Cardiac fibroblast (primary cell): ENCODE results near the gene CCNJ.
A peak's percentile ranks its signal among the peaks of the same experiment; 100 is the strongest.

ENCODE experiments used
- DNase-seq, 2 donors: peaks; one replicate each; pipeline versions ENCODE4 v3.0.0 to v3.0.0-alpha.2; 2010; ENCODE audit warnings: low read depth in 2 of 2
- H3K4me3 ChIP-seq, 2 donors: replicated peaks in 1 of 2; 1 replicate in 1 of 2; 2 replicates in 1 of 2; pipeline ENCODE4 v1.5.1; 2011; ENCODE audit warnings: low read depth in 2 of 2, low read length in 2 of 2, mild to moderate bottlenecking in 2 of 2, moderate library complexity in 1 of 2
- TF ChIP-seq, protein P1 (sequence below): IDR thresholded peaks from one replicate; pipeline ENCODE4 v1.5.1; 2011; ENCODE audit warnings: low read depth, mild to moderate bottlenecking, low read length, inconsistent platforms

CCNJ gene

DNA sequence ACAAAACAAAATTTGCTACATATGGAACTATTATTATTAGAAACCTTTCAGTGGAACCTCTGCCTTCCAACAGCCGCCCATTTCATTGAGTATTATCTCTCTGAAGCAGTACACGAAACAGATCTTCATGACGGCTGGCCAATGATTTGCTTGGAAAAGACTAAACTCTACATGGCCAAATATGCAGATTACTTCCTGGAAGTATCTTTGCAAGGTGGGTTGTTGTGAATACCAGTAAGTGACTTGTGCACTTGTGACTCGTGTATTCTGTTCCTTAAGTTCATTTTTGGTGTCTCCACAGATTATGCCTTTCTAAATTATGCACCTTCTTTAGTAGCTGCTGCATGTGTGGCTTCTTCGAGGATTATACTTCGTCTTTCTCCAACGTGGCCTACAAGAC is 13.4 kb downstream of the CCNJ start:
- TF ChIP-seq, protein P1, sequence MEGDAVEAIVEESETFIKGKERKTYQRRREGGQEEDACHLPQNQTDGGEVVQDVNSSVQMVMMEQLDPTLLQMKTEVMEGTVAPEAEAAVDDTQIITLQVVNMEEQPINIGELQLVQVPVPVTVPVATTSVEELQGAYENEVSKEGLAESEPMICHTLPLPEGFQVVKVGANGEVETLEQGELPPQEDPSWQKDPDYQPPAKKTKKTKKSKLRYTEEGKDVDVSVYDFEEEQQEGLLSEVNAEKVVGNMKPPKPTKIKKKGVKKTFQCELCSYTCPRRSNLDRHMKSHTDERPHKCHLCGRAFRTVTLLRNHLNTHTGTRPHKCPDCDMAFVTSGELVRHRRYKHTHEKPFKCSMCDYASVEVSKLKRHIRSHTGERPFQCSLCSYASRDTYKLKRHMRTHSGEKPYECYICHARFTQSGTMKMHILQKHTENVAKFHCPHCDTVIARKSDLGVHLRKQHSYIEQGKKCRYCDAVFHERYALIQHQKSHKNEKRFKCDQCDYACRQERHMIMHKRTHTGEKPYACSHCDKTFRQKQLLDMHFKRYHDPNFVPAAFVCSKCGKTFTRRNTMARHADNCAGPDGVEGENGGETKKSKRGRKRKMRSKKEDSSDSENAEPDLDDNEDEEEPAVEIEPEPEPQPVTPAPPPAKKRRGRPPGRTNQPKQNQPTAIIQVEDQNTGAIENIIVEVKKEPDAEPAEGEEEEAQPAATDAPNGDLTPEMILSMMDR = no peak
- DNase-seq = no peak

DNA sequence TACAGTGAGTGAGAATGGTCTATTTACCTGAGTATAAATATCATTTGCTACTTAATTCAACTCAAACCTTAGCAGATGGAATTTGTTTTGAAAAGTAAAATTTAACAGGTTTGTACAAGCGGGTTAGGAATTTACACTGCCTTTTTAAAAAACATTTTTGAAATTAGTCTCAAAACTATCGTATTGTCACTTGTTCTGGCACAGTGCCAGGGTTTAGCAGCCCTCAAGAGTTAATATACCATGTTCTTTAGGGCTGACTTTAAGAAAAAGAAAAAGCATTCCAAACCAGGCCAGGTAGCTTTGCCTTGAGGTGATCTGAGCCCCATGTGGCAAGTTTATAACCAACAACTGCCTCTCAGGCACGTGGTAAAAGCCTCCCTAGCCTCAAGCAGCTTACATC is 17.8 kb downstream of the CCNJ start:
- TF ChIP-seq, protein P1 = no peak
- no peak overlapping the region for H3K4me3 ChIP-seq
- no peak for DNase-seq

More for the DNA sequence above, 13.4 kb downstream of the CCNJ start:
- no peak overlapping the region for H3K4me3 ChIP-seq

DNA sequence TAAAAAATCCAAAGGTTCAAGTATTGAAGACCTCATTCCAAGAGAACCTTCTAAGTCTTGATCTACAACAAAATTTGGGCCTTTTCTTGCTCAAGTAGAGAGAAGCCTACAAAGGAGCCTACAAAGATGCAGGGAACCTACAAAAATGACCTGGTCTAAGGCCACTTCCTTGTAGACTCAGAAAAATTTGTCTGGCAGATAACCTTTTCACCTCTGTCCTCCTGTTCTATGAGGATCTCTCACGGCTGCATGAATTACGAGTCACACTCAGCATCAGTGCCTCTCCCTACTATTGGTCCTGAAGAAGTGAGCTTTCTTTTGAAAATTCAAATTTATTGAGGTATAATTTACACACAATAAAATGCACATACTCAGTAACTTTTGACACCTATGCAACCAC is 29.3 kb downstream of the CCNJ start:
- no peak overlapping the region for H3K4me3 ChIP-seq
- peak; percentile 2 to 13 for DNase-seq
- TF ChIP-seq, protein P1 = no peak

DNA sequence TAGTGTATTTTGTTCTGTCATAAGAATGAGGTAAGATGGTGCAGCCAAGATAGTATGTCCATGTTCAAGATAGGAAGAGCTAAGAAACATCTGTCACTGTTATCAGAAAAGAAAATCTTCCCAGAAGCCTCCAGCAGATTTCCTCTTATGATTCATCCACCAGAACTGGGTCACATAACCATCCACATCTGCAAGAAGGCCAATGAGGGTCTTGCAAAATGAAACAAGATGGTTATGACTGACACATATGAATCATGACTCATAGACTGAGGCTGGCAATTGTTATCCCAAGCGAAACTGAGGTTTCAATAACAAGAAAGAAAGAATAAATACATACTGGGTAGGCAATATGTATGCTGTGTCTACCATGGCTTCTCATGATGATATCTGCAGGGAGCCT is 30.3 kb downstream of the CCNJ start:
- peak; percentile 37 to 70 for DNase-seq

DNA sequence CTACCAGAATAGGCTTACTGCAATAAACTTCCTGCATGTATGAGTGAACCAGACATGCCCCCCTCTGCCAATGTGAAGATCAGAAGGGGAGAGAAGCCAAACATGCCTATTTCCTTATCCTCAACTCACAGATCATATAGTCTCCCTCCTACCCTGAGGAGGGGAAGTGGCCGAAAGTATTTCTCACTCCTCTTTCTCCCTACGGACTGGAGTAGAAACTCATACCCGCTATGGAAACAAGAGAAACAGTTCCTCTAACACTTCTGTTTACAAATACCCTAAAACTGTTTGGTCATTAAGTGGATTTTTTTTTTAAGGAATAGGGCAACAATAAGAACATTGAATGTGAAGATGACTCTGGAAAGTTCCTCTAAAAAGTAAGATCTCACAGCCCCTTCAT is 31.4 kb downstream of the CCNJ start:
- H3K4me3 ChIP-seq = no peak overlapping the region
- no peak for DNase-seq
- TF ChIP-seq, protein P1 = no peak

More for the DNA sequence above, 30.3 kb downstream of the CCNJ start:
- TF ChIP-seq, protein P1 = no peak
- H3K4me3 ChIP-seq = no peak overlapping the region

DNA sequence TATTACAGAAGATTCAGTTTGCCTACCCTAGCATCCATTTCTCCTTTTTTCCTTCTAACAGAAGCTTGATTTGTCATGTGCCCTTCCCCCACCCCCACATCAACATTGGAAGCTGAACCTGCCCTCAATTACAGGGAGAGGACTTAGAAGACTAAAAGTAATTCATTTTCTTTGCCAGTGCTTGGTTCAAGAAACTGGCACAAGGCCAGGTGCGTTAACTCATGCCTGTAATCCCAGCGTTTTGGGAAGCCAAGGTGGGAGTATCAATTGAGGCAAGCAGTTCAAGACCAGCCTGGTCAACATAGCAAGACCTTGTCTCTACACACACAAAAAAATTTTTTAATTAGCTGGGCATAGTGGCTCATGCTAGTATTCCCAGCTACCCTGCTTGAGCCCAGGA is 32.6 kb downstream of the CCNJ start:
- TF ChIP-seq, protein P1 = no peak
- H3K4me3 ChIP-seq = no peak overlapping the region
- no peak for DNase-seq

DNA sequence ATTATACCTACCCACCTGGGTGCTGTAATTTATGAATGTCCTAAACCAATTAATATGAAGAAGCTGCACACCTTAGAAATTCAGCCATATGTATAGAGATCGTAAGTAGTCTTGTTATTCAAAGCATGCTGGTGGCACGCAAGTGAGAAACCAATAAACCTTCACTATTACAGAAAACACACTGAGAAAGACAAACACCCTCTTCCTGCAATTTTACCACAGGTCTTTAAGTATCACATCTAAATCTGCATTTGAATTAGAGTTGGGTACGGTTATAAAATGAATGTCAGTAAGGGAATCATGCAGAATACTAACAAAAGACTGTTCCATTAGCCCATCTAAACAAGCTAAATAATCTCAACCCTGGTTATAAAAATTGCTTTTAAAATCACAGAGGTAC is 33.8 kb downstream of the CCNJ start:
- no peak for DNase-seq
- no peak overlapping the region for H3K4me3 ChIP-seq
- TF ChIP-seq, protein P1 = no peak
